DOHH2 (cell line): ENCODE results near the gene ATF5.
"Not testable (repeated sequence)": the region's sequence is repeated elsewhere in the genome, so short reads cannot be mapped to it uniquely, and the experiment has no call there.

Source experiments
- H3F3A ChIP-seq: fragments of 200-600 bp; sonication (generic), shearing (Covaris generic); 2 replicates; pipeline ENCODE4 v1.6.0; 2016; ENCODE audit warnings: antibody characterized with exemption, mild to moderate bottlenecking; ENCODE audit not compliant: control insufficient read depth, insufficient read depth
- H3K27ac ChIP-seq: fragments of 200-600 bp; sonication (generic); 2 replicates; pipeline ENCODE4 v1.5.1; 2014; ENCODE audit warnings: low read depth, mild to moderate bottlenecking, low read length, moderate library complexity
- H3K27me3 ChIP-seq: fragments of 200-600 bp; sonication (generic); 2 replicates; pipeline ENCODE4 v1.6.1; 2014; ENCODE audit warnings: mild to moderate bottlenecking, low read length, mixed read lengths; ENCODE audit not compliant: control insufficient read depth
- H3K36me3 ChIP-seq: fragments of 200-600 bp; sonication (generic); 2 replicates; pipeline ENCODE4 v1.6.1; 2014; ENCODE audit warnings: mild to moderate bottlenecking, low read length, moderate library complexity, mixed read lengths; ENCODE audit not compliant: control insufficient read depth
- H3K4me1 ChIP-seq: fragments of 200-600 bp; sonication (generic); 2 replicates; pipeline ENCODE4 v1.6.1; 2014; ENCODE audit warnings: mild to moderate bottlenecking, low read length, mixed read lengths; ENCODE audit not compliant: control insufficient read depth
- H3K4me2 ChIP-seq: fragments of 200-600 bp; sonication (generic); 2 replicates; pipeline ENCODE4 v1.6.0; 2014; ENCODE audit warnings: mild to moderate bottlenecking, low read length, moderate library complexity
- H3K4me3 ChIP-seq: fragments of 200-600 bp; sonication (generic); 2 replicates; pipeline ENCODE4 v1.5.1; 2014; ENCODE audit warnings: mild to moderate bottlenecking, low read length, mixed read lengths
- H3K79me2 ChIP-seq: fragments of 200-600 bp; sonication (generic); 2 replicates; pipeline ENCODE4 v1.6.1; 2014; ENCODE audit warnings: mild to moderate bottlenecking, low read length, mixed read lengths; ENCODE audit not compliant: control insufficient read depth
- H3K9me2 ChIP-seq: fragments of 200-600 bp; sonication (generic); replicated peaks from 2 replicates; pipeline ENCODE4 v1.6.1; 2014; ENCODE audit warnings: mild to moderate bottlenecking, low read length, mixed read lengths; ENCODE audit not compliant: control insufficient read depth
- H3K9me3 ChIP-seq: fragments of 200-600 bp; sonication (generic); 2 replicates; pipeline ENCODE4 v1.6.1; 2014; ENCODE audit warnings: antibody characterized with exemption, low read length, mixed read lengths; ENCODE audit not compliant: control insufficient read depth, insufficient read depth
- H4K20me1 ChIP-seq: fragments of 200-600 bp; sonication (generic); 2 replicates; pipeline ENCODE4 v1.6.0; 2014; ENCODE audit warnings: low read depth, mild to moderate bottlenecking, antibody characterized with exemption, low read length, moderate library complexity; ENCODE audit not compliant: control insufficient read depth, insufficient read depth
- CTCF ChIP-seq: fragments of 200-600 bp; sonication (generic); IDR thresholded peaks from one replicate; pipeline ENCODE4 v1.5.1; 2014; ENCODE audit warnings: antibody characterized with exemption, mild to moderate bottlenecking, low read depth, low read length; ENCODE audit not compliant: poor library complexity, severe bottlenecking
- EZH2phosphoT487 ChIP-seq: fragments of 200-600 bp; sonication (generic); IDR thresholded peaks from 2 replicates; pipeline ENCODE4 v1.6.1; 2017; ENCODE audit warnings: borderline replicate concordance, mild to moderate bottlenecking, antibody characterized with exemption, low read length, moderate library complexity, mixed read lengths

Gene ATF5

GRCh38 chr19:49939721-49940481 lies 10.9 kb downstream of the ATF5 start:
- Histone ChIP-seq H3K27me3 (peaks cover 6% of the 10 kb centered on the region; the same call in 1 of the 2 replicates), H3K4me2 (no peak overlapping the region)

GRCh38 chr19:49940482-49940791 lies 11.4 kb downstream of the ATF5 start:
- H3K79me2 ChIP-seq, result no peaks in the 10 kb centered on the region
- no peaks in the 10 kb centered on the region; the same call in 1 of the 2 replicates for H3F3A ChIP-seq
- no peaks in the 10 kb centered on the region for H3K9me3 ChIP-seq
- H3K4me2 ChIP-seq, result no peak overlapping the region
- TF ChIP-seq CTCF (peak; percentile 14), EZH2phosphoT487 (no peak)
- no peaks in the 10 kb centered on the region for H3K9me2 ChIP-seq
- peaks cover 6% of the 10 kb centered on the region; the same call in 1 of the 2 replicates for H3K27me3 ChIP-seq
- no peak overlapping the region for H3K4me3 ChIP-seq
- no peaks in the 10 kb centered on the region for H3K36me3 ChIP-seq
- 0 out of 2 replicates have a peak, but pooled peaks cover 4% of the 10 kb centered on the region for H3K4me1 ChIP-seq
- no peak overlapping the region for H3K27ac ChIP-seq
- H4K20me1 ChIP-seq, result no peaks in the 10 kb centered on the region

More at GRCh38 chr19:49939721-49940481, 10.9 kb downstream of the ATF5 start:
- no peaks in the 10 kb centered on the region for H3F3A ChIP-seq
- H3K4me3 ChIP-seq, result no peak overlapping the region
- no peaks in the 10 kb centered on the region for H3K4me1 ChIP-seq
- H3K36me3 ChIP-seq, result no peaks in the 10 kb centered on the region
- H3K27ac ChIP-seq, result no peak overlapping the region
- TF ChIP-seq EZH2phosphoT487 (no peak), CTCF (peak; percentile 52)
- H4K20me1 ChIP-seq, result no peaks in the 10 kb centered on the region
- H3K9me3 ChIP-seq, result no peaks in the 10 kb centered on the region
- H3K79me2 ChIP-seq, result no peaks in the 10 kb centered on the region
- H3K9me2 ChIP-seq, result no peaks in the 10 kb centered on the region

DNA sequence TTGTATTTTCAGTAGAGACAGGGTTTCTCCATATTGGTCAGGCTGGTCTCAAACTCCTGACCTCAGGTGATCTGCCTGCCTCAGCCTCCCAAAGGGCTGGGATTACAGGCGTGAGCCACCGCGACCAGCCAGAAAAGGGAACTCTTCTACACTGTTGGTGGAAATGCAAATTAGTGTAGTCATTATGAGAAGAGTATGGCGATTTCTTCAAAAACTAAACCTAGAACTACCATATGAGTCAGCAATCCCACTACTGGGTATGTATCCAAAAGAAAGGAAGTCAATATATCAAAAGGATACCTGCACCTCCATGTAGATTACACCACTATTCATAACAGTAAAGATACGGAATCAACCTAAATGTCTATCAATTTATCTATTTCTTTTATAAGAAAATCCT lies 15.6 kb downstream of the ATF5 start:
- H3K27me3 ChIP-seq, H3K9me3 ChIP-seq, H3K36me3 ChIP-seq, H3K27ac ChIP-seq, H3K4me3 ChIP-seq, H3K9me2 ChIP-seq, H3K4me2 ChIP-seq, H3F3A ChIP-seq, H3K4me1 ChIP-seq, H4K20me1 ChIP-seq, H3K79me2 ChIP-seq: not testable (repeated sequence)

DNA sequence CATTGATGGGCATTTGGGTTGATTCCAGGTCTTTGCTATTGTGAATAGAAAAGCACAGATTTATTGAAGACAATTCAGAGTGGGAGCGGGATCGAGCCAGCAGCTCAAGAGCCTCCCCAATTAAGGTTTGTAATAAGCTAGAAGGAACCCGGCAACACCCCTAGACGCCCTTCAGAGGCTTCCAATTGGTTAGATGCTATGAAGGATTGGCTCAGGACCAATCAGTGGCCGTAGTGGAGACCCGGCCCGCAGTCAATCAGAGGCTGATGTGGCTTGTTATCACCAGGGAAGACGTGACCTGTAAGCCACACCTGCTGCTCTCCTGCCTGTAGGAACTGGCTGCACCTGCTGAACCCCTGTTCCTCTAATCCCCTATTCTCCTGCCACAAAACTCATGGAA lies 17.4 kb downstream of the ATF5 start:
- Histone ChIP-seq H3K4me1 (0 out of 2 replicates have a peak, but pooled peaks cover 4% of the 10 kb centered on the region), H3K4me3 (no peak overlapping the region), H3K27me3 (peaks cover 6% of the 10 kb centered on the region; the same call in 1 of the 2 replicates), H3K9me2 (no peaks in the 10 kb centered on the region), H4K20me1 (no peaks in the 10 kb centered on the region), H3K79me2 (no peaks in the 10 kb centered on the region), H3K9me3 (no peaks in the 10 kb centered on the region), H3K36me3 (no peaks in the 10 kb centered on the region), H3F3A (no peaks in the 10 kb centered on the region; the same call in 1 of the 2 replicates), H3K4me2 (no peak overlapping the region), H3K27ac (no peak overlapping the region)
- TF ChIP-seq EZH2phosphoT487 (no peak), CTCF (no peak)
